Activated CD4-positive, alpha-beta T cell treated with anti-CD3 and anti-CD28 coated beads for 1 hour (primary cell): ENCODE measurements around the gene AGFG2.
"Not testable (repeated sequence)": the region's sequence is repeated elsewhere in the genome, so short reads cannot be mapped to it uniquely, and the experiment has no call there.

Source experiments
- DNase-seq: peaks from one replicate; pipeline ENCODE4 v3.0.0-alpha.2; 2020

Gene AGFG2

DNA sequence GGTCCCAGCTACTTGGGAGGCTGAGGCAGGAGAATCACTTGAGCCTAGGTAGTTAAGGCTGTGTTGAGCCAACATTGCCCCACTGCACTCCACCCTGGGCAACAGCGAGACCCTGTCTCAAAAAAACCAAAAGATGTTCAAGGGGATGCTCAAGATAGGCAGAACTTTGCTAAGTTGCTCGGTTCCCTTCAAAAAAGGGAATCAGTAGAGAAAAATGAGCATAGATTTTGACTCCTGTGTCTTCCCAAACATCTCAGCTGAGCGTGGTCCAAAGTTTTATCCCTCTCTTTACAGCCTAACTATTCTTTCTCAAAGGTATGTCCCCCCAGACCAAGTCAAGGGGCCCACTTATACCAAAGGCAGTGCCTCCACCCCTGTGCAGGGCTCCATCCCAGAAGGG is 14.0 kb downstream of the AGFG2 start:
- DNase-seq, result no peak

DNA sequence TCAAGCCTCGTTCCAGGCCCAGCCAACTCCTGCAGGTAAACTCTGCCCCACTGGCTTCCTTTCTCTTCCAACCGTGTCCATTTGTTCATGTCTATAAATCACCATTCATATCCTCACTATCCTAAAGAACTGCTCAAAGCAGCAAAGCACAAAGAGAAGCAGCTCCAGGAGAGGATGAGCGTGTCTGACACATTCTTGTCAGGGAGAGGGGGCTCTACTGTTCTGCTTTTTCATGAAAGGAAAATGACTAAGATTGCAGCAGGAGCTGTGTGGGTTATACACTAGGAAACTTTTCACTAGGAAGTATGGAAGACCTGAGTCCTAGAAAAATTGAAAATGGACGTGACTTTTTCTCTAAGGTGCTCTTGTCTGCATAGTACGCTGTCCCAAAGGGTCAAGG is 16.7 kb downstream of the AGFG2 start:
- DNase-seq, result no peak

DNA sequence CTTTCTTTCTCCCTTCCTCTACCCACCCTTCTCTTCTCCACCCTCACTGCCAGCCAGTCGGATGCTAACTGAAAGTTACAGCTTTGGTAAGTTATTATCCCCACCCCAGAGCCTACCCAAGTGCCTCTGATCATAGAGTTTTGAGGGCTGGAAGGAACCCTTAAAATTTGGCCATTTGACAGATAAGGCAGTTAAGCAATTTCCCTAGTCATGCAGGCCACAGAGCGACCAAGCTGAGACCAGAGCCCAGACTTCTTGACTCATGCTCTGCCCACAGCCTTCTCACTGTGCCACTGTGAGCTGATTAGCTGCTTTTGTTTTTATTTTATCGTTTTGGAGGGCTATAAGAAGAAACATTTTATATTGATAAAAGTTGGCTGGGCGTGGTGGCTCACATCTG is 17.5 kb downstream of the AGFG2 start:
- DNase-seq, result no peak

DNA sequence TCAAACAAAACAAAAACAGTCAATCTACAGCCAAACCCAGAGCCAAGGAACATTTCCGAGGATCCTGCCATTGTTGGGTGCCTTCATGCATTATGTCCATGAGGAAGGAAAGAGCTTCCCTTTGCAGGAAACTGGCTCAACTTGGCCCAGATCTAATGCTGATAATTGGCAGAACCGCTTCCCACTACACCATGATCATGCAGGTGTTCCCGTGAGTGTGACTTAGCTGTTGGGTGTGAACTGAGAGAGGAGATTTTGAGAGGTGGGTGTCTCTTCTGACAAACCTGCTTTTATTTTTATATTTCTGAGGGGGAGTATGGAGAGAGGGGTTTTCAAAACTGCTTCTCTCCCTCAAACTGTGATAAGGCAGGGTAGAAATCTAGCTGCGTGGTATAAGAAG is 20.1 kb downstream of the AGFG2 start:
- no peak for DNase-seq

DNA sequence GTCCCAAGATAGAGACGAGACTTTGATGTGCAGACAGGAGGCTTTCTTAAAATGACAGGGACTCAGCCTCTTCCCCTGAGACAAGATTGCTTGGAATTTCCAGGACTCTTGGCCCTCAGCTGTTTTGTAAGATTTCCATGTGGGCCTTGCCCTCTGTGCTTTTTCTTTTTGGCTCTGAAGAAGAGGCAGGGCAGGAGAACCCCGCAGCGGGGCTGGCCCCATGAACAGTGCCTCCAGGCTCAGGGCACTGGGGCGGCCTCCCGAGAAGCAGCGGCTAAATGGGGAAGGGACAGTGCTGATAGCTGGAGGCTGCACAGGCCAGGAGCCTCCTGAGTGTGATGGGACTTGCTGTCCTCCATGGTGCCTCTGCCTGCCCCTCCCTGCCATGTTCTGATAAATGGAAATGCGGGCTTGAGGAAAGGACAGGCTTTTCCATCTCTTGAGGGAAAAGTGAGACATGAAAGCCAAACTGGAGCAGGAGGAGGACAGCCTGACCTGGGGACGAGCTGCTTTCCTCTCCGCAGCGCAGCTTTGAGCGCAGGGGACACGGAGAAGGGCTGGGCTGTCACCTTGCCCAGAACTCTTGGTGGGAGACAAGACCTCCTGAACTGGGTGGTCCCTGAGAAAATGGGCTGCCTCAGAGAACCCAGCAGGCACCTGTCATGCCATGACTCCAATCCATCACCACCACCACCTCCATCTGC is 22.6 kb downstream of the AGFG2 start:
- no peak for DNase-seq

DNA sequence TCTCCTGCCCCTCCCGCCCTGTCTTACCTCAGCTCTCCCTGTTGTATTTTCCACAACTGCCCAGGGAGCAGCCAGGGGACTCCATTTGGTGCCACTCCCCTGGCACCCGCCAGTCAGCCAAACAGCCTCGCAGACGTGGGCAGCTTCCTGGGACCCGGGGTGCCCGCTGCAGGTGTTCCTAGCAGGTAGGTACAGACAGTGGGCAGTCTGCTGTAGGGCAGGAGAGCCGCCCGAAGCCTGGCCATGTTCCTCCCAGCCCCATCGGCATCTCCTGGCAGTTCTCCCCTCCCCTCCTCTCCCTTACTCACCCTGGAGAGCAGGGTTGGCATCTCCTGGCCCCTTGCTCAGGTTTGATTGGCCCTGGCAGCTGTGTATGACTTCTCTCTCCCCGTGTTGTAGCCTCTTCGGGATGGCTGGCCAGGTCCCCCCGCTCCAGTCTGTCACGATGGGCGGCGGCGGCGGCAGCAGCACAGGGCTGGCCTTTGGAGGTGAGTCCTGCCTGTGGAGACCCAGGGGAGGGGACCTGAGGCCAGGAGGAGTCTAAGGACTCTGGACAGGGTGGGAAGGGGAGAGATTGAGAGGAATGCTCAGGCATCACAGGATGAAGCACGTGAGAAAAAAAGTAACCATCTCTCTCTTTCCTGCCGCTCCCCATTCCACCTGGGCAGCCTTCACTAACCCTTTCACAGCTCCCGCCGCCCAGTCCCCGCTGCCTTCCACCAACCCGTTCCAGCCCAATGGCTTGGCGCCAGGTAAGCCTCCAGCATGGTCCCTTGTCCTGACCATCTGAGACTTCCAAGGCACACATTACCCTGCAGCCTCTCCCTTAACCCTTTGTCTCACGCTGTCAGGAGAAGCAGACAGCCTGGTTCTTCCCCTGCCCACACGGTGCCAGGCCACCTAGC is 23.4 kb downstream of the AGFG2 start:
- DNase-seq, result no peak

DNA sequence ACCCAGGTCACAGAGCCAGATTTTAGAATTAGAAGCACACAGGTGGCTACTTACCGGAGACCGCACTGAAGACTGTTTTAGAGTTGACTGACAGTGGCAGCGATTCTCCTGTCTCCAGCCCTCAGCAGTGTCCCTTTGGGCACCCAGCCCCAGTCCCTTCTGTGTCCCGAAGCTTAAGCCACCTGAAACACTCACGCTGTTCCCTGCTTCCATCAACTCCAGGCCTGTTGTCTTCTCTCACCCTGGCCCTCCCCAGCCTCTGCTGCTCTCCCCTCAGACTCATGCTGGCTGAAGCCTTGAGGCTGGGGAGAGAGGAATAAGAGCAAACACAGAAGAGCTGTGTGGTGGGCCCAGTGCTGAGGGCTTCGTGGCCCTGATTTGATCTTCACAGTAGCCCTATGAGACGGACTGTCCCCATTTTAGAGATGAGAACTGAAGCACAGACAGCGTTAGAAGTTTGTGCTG is 24.1 kb downstream of the AGFG2 start:
- no peak for DNase-seq

DNA sequence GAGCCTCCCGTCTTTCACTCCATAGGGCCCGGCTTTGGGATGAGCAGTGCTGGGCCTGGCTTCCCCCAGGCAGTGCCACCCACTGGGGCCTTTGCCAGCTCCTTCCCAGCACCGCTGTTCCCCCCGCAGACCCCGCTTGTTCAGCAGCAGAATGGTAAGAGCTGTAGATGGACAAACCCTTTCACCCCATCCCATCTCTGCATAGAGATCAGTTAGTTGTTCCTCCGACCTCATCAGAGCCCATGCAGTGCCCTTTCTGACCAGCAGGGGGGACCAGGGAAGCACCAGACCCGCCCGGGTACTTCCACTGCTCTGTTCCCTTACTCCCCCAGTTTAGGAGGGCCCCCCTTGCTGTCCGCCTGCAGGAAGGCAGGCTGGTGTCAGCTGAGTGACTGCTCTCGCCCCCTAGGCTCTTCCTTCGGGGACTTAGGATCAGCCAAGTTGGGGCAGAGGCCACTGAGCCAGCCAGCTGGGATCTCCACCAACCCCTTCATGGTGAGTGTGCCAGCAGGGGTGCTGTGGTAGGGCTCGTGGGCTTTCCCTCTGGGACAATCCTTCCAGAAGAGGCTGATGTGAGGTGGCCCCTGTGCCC is 24.9 kb downstream of the AGFG2 start:
- DNase-seq, result peak; percentile 74

DNA sequence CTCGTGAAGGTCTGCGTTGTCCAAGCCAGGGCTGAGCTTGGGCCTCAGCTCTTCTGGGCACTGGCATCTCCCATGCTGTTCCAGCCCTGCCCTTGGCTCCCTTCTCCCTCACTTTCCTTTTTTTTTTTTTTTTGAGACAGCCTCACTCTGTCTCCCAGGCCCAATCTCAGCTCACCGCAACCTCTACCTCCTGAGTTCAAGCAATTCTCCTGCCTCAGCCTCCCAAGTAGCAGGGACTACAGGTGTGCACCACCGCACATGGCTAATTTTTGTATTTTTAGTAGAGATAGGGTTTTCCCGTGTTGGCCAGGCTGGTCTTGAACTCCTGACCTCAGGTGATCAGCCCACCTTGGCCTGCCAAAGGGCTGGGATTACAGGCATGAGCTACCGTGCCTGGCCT is 25.4 kb downstream of the AGFG2 start:
- DNase-seq, result not testable (repeated sequence)

DNA sequence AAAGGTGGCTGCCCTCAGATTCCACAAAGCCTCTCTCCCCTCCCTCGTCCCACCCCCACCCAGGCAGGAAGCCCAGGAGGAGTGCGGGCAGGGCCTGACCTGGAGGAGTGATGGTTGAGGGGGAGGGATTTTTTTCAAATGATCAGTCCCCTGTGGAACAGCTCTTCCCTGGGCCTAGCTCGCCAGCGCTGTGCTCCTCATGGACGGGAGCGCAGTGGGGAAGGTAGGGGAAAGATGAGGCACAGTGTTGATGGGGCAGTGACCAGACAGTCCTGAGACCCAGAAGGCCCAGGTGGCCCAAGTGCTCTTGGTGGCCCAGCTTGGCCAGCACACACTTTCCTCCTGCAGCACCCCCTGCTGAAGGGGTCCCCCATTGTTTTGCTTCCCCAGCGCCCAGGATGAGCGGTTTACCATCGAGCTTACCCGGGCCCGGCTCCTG is 26.1 kb downstream of the AGFG2 start:
- no peak for DNase-seq

DNA sequence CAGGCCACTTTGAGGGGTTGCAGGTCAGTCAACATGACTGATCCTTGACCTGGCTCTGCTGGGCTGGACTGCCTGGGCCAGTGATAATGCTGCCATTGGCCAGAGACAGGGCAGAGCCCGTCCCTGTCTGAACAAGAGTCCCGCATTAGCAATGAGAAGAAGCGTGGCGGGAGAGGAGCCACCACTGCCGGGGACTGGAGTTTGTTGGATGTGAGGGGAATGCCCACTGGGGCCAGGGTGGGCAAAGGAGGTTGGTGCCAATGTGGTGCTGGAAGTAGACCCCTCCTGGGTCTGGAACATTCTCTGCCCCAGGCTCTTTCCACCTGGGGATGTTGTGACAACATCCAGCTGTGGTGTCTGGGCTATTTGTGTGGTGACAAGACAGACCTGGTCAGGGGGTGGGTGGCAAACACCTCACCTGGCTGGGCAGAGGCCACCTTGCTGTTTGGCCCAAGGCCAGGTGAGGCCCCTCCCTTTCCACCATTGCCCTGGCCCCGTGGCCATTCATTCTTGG is 27.1 kb downstream of the AGFG2 start:
- DNase-seq, result no peak

DNA sequence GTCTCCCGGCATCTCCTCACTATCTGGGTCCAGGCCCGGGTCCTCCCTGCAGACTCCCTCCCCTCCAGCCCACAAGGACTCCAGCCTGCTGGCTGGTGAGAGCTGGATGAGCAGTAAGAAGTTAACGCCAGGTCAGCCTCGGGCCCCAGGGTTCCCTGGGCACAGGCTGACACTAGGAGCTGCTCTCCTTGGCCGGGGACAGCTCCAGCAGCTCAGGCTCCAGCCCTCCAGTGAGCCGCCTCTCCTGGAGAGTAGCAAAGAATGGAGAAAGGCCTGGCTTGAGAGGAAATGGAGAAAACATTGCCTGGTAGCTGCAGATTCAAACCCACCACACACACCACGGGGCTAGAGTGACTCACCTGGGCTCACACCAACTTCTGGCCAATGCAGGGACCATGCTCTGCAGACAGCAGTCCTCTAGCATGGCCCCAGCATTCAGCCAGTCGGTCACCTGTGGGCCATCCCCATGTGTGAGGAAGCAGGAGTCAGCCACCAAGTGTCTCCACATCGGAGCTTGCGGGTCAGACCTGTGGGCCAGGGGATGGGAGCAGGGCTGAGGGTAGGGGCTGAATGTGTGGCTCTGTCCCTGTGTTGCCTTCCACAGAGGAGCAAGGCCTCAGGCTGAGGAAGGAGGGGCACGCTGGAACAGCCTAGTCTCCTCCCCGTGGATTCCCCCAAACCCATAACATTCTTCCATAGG is 28.2 kb downstream of the AGFG2 start:
- DNase-seq, result no peak

DNA sequence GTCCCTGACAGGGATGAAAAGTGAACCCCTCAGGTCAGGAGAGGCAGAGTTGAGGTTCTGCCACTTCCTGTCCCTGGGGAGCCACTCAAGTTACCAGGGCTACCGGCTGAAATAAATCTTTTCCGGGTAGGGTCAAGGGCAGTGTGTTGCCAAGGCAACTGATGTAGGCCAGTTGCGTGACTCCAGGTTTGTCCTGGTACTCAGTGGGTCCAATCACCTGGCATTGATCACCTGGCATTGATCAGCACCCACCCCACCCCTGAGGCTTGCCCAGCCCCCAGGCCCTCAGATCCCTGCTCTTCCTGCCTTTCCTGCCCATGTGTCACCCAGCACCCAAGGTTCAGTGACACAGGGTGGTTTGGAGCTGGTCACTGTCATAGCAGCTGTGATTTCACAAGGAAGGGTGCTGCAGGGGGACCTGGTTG is 28.8 kb downstream of the AGFG2 start:
- DNase-seq, result no peak

DNA sequence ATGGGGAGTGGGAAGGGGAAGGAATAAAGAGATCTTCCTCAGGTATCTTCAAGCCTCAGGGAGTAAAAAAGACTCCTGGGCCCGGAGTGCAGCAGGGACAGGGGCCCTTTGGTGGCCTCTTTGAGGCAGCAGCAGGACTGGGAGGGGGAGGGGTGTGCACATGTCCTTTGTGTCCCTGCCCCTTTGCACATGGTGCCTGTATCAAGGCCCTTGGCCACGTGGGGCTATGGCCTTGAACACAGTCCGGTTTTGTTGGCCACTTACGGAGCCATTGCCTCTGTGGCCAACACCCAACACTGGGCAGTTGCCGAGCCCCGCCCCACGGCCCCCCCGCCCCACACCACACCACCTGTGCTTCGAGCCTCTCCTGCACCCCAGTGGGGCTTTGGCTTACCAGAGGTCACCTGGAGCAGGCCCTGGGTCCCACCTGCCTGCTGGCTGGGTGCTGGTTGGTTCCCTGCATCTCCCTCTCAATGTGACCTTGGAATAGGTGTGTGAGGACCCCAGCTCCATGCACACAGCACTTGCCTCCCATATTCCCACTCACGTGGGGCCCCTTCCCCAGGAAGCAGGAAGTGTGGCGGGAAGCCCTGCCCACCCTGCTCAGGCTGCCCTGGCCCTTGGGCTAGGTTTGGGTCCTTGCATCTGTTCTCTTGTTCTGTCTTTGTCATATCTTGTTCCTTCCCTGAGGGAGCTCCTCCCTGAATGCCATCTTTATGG is 29.3 kb downstream of the AGFG2 start:
- DNase-seq, result no peak

DNA sequence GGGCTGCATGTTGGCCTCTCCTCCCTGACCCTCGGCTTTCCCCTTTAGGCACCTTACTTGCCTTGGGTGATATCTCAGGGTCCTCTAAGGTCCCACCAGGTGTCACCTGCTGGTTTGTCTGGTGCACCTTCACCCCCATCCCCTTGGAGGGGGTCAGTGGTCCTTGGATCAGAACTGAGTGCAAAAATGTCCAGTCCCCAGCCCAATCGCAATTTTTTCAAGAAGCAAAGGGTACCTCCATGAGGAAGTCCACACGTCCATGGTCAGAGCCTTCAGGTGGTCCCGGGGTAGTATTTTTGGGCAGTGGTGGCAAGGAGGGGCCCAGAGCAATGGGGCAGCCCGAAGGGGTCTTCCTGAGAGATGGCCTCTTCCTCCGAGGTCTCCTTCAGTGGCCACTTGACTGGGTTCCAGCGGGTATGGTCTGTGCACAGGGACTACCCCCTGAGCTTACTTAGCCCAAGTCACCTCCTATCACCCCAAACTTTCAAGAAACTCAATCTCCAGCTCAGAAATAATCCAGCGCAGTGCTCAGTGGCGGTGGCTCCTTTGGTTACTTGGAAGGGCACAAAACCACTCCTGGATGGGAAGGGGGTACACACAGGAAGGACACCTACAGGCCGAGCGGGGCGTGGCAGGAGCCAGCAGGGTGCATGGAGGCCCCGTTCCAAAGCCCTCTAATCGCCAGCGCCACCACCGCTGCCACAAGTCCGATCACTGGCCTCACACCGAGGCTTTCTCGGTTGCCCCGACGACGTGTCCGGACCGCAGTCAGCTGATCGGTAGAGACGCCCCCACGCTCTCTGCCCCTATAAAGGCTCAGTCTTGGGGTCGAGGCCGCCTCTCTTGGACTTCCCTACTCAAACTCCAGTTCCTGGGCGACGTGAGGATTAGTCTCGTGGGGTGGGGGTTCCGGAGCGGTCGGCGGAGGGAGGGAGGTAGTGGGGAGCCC is 30.2 kb downstream of the AGFG2 start:
- peak; percentile 29 for DNase-seq

DNA sequence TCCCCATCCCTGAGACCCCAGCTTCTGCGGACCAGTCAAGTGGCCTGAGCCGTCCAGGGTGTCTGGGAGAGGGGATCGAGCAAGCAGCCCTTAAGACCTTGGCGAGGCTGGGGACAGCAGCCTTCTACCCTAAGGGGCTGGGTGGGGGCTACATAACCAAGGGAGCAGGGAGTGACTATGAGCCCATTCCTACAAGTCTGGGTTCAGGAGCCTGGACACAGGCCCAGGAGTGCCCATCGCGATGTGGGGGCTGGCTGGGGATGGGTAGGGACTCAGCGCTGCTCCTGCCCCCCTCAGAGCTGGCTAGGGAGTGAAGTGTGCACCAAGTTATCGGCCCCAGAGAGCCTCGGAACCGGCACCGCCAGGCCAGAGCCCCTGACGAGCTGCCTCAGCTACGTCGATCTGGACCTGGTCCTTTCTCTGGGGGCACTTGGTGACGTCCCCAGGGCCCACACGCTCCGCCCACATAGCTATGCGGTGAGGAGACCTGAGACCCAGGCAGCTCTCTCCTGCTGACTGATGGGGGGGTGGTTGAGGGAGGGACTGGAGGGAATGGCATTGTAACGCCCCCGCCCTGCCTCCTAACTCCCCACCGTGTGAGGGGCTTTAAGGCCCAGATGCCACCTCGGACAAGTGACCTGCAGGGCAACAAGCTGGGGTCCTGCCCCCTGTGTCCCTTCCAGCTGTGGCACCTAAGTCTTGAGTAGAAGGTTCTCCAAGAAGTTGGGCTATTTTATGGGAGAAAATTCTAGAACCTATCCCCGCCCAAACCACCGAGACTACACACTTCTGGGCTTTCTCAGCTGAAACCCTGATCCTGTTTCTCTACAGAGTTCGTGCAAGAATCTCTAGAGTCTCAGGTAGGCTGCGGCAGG is 32.2 kb downstream of the AGFG2 start:
- no peak for DNase-seq

DNA sequence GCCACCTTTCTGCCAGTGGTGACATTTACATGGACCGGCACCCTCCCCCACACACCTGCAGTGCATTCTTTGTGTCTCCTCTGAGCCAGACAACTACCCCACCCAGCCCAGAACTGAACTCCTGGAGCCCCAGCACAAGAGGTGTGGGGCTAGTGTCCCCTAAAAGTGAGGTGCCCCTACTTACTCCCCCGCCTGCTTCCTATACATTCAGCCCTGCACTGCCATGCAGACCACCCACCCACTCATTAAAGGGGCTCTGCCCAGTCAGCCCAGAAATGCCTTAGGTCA is 32.8 kb downstream of the AGFG2 start:
- DNase-seq, result no peak

DNA sequence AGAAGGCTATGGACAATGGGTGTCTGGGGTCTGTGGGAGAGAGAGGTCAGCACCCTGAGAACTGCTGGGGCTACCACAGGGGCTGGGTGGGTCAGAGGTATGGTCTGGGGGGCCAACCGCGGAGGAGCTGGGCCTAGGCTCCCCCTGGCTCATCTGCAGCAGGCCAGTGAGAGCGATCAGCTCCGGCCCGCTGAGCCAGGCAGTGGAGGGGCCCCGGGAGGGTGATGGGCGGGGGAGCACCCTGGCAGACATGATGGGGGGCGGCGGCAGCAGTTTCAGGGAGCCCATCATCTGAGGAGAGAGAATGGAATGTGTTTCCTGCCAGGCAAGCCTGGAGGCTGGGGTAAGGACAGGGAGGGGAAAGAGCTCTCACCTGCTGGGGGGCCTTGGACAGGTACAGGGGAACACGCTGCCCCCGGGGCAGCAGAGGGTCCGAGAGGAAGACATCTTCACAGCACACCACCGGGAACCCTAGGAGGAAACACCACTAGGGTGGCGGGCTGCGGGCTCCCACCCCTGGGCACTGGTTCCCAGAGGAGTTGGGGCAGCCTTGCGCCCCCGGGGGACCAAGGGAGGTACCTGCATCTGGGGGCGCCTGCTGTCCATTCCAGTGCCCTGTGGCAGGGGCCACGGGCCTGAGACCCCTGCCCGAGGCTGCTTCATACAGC is 33.4 kb downstream of the AGFG2 start:
- DNase-seq, result no peak

DNA sequence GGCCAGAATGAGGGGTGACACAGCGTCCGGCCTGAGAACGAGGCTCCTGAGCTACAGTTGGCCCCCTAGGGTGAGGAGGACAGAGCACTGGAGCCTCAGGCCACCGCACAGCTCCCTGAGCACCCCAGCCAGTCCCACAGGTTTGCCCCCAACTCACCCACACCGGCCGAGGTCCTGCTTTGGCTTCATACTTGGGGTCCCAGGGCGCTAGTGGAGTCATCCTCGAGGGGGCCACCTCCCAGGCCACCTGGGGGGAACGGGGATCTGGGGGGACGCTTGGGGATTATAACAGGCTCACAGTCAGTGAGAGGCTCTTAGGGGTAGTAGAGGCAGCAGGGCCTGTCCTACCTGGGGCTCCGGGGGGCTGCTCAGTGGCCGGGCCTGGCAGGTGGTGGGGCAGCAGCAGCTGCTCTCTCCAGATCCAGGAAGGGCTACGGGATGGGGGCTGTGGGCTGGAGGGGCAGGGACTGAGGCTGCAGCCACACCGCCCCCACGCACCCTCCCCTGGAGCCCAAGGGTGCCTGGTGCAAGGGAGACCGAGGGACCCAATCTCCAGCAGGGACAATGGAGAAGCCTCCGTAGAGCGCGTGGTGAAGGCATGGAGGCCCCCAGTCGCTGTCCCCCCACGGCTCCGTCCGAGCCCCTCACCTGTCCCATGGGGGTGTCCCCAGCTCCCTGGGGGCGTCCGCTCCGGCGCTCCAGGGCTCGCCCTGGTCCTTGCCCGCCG is 34.1 kb downstream of the AGFG2 start:
- no peak for DNase-seq
